Dermis blood vessel endothelial cell (primary cell): ENCODE measurements around the gene SEMA4G. TPM values are rescaled to one million over a fixed set of nuclear protein-coding genes. Genes with fewer than 3 reads are reported as not detected.
"Not testable (repeated sequence)": the region's sequence is repeated elsewhere in the genome, so short reads cannot be mapped to it uniquely, and the experiment has no call there.

Experiments
- DNase-seq: peaks from one replicate; pipeline ENCODE4 v3.0.0; 2010
- total RNA-seq: library from RNA; depleted of rRNA; stranded (reverse); fragments of >200 nt; gene quantifications from 2 replicates; pipeline ENCODE4 v1.2.3, GENCODE V29; 2014

SEMA4G gene
- total RNA-seq, 1 donor from 2014 or later, result 1.9 TPM

DNA sequence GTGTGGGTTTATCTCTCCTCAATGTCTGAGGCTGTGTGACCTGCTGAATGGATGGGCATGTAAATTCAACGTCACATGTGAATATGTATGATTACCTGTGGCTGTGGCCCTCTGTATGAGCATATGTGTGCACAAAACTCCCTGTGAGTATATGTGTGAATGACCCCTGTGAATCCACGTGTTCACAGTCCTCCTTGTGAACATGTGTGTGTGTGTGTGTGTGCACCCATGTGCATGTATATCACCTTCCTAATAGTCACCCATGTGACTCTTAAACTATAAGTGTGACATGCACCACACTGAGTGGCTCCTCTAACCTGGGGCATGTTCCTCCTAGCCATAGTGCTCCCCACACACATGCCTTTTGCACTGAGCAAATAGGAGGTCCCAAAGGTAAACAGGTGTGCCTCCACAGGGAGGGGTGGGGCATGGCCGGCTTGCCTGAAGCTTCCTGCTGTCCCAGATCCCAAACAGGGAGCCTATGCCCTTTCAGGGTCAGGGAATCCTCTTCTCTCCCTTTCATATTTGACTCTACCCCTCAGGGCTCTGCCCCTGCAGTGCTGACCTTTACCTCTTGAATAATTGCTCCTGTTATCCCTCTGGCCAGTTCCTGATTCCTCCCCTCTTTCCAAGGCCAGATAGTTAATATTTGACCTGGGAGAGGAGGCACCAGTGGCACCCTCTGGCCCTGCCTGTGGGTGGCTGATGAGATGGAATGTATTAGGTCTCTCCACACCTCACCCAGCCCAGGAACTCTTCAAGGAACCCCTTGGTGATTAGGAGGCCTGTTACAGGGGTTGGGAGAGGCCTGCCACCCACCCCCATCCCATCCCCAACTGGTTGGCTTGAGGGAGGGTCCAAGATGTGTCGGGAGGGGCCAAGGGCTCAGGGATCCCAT is 1.9 kb downstream of the SEMA4G start:
- DNase-seq, result no peak

DNA sequence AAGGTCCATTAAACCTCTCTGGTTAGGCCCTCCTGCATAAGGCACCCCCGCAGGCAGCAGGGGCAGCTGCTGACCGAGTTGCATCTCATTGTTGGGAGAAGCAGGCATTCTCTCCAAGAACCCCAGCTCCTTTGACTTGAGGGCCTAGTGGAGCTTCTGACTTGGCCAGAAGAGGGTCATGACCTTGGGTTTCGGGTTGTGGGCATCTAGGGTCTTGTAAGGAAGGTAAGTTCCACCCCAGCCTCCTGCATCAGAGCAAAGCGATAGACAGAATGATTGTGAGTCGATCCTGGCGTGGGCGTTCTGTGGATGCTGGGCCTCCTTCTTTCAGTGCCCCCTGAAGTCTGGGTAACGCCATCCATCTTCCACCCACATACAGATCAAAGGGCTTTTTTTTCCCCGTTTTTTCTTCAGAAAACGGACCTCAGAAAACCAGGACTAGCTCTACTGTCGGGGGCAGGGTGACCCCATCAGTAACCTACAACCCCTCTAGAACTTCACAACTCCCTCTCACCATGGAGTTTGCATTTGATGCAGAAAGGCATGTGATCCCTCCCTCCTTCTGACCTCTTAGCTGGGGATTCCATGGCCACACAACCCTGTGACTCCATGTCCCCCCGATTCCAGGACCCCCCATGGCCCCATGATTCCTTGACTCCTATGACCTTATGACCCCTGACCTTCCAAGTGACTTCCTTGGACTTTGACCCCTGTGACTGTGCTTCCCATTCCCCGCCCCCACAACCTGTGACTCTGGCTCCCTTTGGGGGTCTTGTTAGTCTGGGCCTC is 3.0 kb downstream of the SEMA4G start:
- DNase-seq, result no peak

GRCh38 chr10:100972904-100973535 is 3.7 kb downstream of the SEMA4G start:
- DNase-seq, result no peak

DNA sequence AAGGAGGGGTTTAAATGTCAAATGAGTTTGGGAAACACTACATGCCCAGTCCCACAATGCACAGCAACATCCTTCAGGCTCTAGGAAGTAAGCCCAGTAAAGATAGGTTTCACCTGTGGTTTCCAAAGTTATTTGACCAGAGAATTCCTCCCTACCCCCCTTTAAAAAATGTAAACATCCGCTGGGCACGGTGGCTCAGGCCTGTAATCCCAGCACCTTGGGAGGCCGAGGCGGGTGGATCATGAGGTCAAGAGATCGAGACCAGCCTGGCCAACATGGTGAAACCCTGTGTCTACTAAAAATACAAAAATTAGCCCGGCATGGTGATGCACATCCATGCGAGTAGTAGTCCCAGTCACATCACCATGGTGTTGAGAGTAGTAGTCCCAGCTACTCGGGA is 6.1 kb downstream of the SEMA4G start:
- DNase-seq, result not testable (repeated sequence)

- no peak for DNase-seq
Measured at GRCh38 chr10:100976906-100977305, 7.6 kb downstream of the SEMA4G start.

GRCh38 chr10:100977436-100977835 is 8.1 kb downstream of the SEMA4G start:
- no peak for DNase-seq

- no peak for DNase-seq
Measured at GRCh38 chr10:100978121-100978900, 9.0 kb downstream of the SEMA4G start.

- no peak for DNase-seq
Measured at GRCh38 chr10:100978901-100979195, 9.5 kb downstream of the SEMA4G start.

DNA sequence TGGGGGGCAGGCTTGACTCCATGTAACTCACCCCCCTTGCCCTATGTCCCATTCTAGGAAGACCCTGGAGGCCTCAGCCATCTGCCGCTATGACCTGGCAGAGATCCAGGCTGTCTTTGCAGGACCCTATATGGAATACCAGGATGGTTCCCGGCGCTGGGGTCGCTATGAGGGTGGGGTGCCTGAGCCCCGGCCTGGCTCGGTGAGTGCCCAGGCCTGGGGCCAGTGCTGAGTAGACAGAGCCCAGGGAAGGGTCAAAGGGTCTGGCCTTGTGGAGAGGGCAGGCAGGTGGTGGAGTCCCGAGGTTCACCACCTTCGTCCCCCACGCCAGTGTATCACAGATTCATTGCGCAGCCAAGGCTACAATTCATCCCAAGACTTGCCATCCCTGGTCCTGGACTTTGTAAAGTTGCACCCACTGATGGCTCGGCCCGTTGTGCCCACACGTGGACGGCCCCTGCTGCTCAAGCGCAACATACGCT is 10.5 kb downstream of the SEMA4G start:
- no peak for DNase-seq

GRCh38 chr10:100980311-100980710 is 11.0 kb downstream of the SEMA4G start:
- DNase-seq, result no peak

DNA sequence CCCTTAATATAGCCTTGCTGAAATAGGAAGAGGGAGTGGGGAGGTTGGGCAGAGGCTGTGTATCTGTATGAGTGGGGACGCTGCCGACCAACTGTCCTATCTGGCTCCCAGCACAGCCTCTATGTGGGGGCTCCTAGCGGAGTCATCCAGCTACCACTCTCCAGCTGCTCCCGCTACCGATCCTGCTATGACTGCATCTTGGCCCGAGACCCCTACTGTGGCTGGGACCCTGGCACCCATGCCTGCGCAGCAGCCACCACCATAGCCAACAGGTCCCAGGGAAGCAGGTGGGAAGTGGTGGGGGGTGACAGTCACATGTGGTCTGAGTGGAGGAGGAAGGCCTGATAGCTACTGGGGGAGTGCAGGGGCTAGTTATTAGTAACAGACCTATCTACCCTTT is 11.4 kb downstream of the SEMA4G start:
- no peak for DNase-seq

DNA sequence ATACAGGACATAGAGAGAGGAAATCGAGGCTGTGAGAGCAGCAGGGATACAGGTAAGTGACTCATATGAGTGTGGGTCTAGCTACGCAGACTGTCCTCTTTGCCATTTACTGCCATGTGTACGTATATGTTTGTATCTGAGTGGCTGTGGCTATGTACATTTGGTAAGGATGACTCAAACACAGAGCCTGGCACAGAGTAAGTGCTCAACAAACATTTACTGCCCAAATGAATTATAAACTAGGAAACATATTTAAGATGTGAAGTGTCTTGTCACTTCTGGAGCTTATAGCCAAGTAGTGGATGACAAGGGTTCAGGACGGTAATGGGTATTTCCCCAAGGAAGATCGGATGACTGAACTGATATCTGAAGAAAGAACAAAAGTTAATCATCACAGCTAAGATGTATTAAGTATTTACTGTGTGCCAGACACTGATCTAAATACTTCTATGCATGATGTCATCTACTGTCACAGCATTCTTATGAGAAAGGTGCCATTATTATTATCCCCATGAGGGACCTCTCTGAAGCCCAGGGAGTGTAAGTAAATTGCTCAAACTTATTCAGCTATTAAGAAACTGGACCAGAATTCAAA is 12.0 kb downstream of the SEMA4G start:
- DNase-seq, result no peak

- no peak for DNase-seq
Measured at GRCh38 chr10:100982916-100983830, 13.9 kb downstream of the SEMA4G start.

DNA sequence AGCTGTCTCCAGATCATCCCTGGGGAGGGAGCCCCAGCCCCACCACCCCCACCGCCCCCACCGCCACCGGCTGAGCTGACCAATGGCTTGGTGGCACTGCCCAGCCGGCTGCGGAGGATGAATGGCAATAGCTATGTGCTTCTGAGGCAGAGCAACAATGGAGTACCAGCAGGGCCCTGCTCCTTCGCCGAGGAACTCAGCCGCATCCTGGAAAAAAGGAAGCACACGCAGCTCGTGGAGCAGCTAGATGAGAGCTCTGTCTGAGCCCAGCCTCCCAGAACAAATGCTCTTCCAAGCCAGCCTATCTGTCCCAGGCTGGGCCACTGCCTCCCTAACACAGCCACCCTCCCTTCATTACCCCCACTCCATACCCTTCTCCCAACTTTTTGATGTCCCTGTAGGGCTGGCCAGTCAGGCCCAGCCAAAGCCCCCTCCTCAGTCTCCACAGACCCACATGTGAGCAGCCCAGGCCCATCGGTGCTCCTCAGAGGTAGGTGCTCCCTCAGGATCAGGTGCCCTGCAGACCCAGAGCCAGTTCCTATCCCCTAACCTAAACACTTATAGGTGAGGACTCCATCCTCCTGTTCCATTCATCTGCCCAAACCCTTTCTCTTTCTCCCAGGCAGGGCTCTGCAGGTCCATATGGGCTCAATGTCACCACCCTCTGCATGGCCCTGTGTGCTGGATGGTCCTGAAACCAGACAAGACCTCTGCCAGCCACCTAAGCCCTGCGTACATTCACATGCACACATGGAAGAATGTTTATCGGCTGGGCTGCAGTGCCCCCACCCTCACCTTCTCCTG is 14.8 kb downstream of the SEMA4G start:
- DNase-seq, result no peak

GRCh38 chr10:100984672-100985177 is 15.4 kb downstream of the SEMA4G start:
- DNase-seq, result no peak

GRCh38 chr10:100985336-100985735 is 16.0 kb downstream of the SEMA4G start:
- DNase-seq, result no peak

- DNase-seq, result no peak
Measured at GRCh38 chr10:100986623-100986951, 17.3 kb downstream of the SEMA4G start.

DNA sequence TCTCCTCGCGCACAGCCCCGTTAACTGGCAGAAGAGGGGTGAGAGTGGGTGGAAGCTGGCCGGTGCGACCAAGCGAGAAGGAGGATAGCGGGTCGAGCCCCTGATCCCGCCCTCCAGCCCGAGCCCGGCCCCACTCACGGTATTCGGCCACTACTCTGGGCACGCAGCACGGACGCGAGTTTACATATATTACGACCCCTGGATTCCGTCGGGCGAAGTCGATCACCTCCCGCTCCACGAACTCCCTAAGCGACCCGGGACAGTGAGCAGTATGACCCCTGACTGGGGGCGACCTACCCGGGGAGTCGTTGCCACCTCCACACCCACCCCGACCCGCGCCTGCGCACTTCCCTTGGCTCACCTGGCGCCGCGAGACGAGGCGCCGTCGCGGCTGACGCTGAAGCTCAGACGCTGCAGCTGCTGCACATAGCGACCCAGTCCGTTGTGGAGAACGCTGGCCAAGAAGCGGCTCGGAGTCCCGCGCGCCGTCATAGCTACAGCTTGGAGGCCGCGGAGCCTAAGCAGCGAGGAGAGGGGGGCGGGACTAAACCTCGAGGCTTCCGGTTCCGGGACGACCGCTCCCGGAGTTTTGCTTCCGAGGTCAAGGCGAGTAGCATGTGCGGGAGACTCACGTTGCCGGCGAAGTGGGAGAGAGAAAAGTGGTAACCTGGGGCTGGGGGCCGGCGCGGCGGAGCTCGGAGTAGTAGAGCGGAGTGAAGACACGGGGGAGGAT is 17.8 kb downstream of the SEMA4G start, which contains the start of the genes MRPL43 and TWNK:
MRPL43 (minus strand) TSS at position 546 of the 733 bp plus-strand sequence; CDS start at position 492, 54 bp downstream.
TWNK (plus strand) TSS at position 592 of the 733 bp plus-strand sequence. CDS start 668 bp downstream, outside the sequence.
- peak; percentile 83 for DNase-seq

DNA sequence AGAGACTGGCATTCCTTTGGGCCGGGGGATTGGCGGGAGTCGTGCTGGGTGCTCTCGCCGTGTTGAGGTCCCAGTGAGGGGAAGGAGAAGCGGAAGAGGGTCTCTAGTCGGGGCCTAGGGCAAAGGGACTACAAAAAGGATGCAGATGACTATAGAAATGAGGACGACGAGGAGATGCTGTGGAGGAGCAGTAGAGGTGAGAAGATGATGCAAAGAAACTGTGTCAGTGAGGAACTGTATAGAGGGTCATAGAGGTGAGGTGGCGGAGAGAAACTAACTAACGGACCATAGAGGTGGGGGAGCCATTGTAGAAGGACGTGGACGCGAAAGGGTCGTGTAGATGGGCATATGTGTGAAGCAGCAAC is 18.4 kb downstream of the SEMA4G start:
- DNase-seq, result no peak
